Measurements from ENCODE around the gene INO80C.

- TF ChIP-seq CTCF (IDR thresholded peaks at IDR 0.05) = no peak
- no peak for TF ChIP-seq POLR2A (IDR thresholded peaks at IDR 0.05)
Measured at GRCh38 chr18:35502052-35502451, 4.3 kb upstream of the INO80C start.
